ENCODE data around the gene CATSPER1.

CATSPER1 gene

GRCh38 chr11:66003291-66003690 lies 23.0 kb downstream of the CATSPER1 start:
- TF ChIP-seq HDGF (IDR thresholded peaks at IDR 0.05; ENCODE audit: borderline replicate concordance) (no peak), BHLHE40 (IDR thresholded peaks at IDR 0.05; ENCODE audit: borderline replicate concordance) (no peak), PKNOX1 (IDR thresholded peaks at IDR 0.05) (no peak), FOXK2 (IDR thresholded peaks at IDR 0.05) (no peak), ELF4 (IDR thresholded peaks at IDR 0.05) (no peak), TARDBP (IDR thresholded peaks at IDR 0.05) (no peak), ARNT (IDR thresholded peaks at IDR 0.05) (no peak), L3MBTL2 (conservative IDR thresholded peaks at IDR 0.05) (no peak), LEF1 (IDR thresholded peaks at IDR 0.05; ENCODE audit: borderline replicate concordance) (no peak), FOXM1 (IDR thresholded peaks at IDR 0.05; ENCODE audit: borderline replicate concordance) (no peak), SUZ12 (IDR thresholded peaks at IDR 0.05) (no peak), CTBP1 (IDR thresholded peaks at IDR 0.05; ENCODE audit: borderline replicate concordance) (no peak), ZNF384 (IDR thresholded peaks at IDR 0.05) (no peak), NFRKB (IDR thresholded peaks at IDR 0.05) (no peak), SP1 (IDR thresholded peaks at IDR 0.05) (no peak)
- ChIA-PET POLR2A (interaction anchor here (1.2 to 1.5 kb wide), 4 partner anchors 19 to 65 kb away, joined by 4 to 8 read pairs (median 6); no protein-coding TSS in a partner anchor), CTCF (no interaction called here)
- DNase-seq (ENCODE audit: extremely low spot score) = no peak

- POLR2A ChIA-PET = interaction anchor here (0.6 to 1.5 kb wide), 14 partner anchors 12 to 388 kb away, joined by 3 to 9 read pairs (median 4); partner anchors contain the start of genes CCDC85B, FIBP, MUS81 and PCNX3
- DNase-seq (ENCODE audit: extremely low spot score) = no peak
- TF ChIP-seq SP1 (IDR thresholded peaks at IDR 0.05) (no peak), ZNF384 (IDR thresholded peaks at IDR 0.05) (no peak), ELF4 (IDR thresholded peaks at IDR 0.05) (no peak), FOXK2 (IDR thresholded peaks at IDR 0.05) (no peak), TARDBP (IDR thresholded peaks at IDR 0.05) (no peak), NFRKB (IDR thresholded peaks at IDR 0.05) (no peak)
- CTCF ChIA-PET = interaction anchor here (1.0 kb wide), 1 partner anchor 143 kb away, joined by 3 read pairs; no protein-coding TSS in a partner anchor
Measured at GRCh38 chr11:66002648-66003225, 23.5 kb downstream of the CATSPER1 start.

GRCh38 chr11:66001942-66002647 lies 24.2 kb downstream of the CATSPER1 start, which contains the start of the genes BANF1 and EIF1AD:
BANF1 (plus strand) TSS chr11:66002503; CDS start chr11:66003251, 748 bp downstream.
EIF1AD (minus strand) TSS chr11:66002157; CDS start chr11:66000389, 1,768 bp downstream.
- no peak for TF ChIP-seq FOXM1 (IDR thresholded peaks at IDR 0.05; ENCODE audit: borderline replicate concordance)
- TF ChIP-seq L3MBTL2 (conservative IDR thresholded peaks at IDR 0.05) = peak; percentile 86
- TF ChIP-seq ELF4 (IDR thresholded peaks at IDR 0.05) = peak; percentile 90
- TF ChIP-seq ARNT (IDR thresholded peaks at IDR 0.05) = 0 out of 2 replicates have a peak, but pooled peaks have one; percentile 43
- TF ChIP-seq SP1 (IDR thresholded peaks at IDR 0.05) = no peak
- TF ChIP-seq LEF1 (IDR thresholded peaks at IDR 0.05; ENCODE audit: borderline replicate concordance) = no peak
- no peak for TF ChIP-seq FOXA1 (IDR thresholded peaks at IDR 0.05)
- TF ChIP-seq PKNOX1 (IDR thresholded peaks at IDR 0.05) = peak; percentile 73
- no peak for TF ChIP-seq HDGF (IDR thresholded peaks at IDR 0.05; ENCODE audit: borderline replicate concordance)
- peak; percentile 94 for TF ChIP-seq CTBP1 (IDR thresholded peaks at IDR 0.05; ENCODE audit: borderline replicate concordance)
- TF ChIP-seq FOXK2 (IDR thresholded peaks at IDR 0.05) = peak; percentile 49; the same call in 1 of the 2 replicates
- POLR2A ChIA-PET = interaction anchor here (0.6 to 1.5 kb wide), 14 partner anchors 11 to 387 kb away, joined by 3 to 9 read pairs (median 4); partner anchors contain the start of genes CCDC85B, FIBP, MUS81 and PCNX3
- DNase-seq (ENCODE audit: extremely low spot score) = peak; percentile 88
- CTCF ChIA-PET = interaction anchor here (1.0 kb wide), 1 partner anchor 142 kb away, joined by 3 read pairs; no protein-coding TSS in a partner anchor

GRCh38 chr11:65997286-65997685 lies 29.0 kb downstream of the CATSPER1 start:
- ChIA-PET CTCF (no interaction called here), POLR2A (no interaction called here)
- DNase-seq (ENCODE audit: extremely low spot score) = no peak
- TF ChIP-seq ELF4 (IDR thresholded peaks at IDR 0.05) = no peak
- TF ChIP-seq FOXA1 (IDR thresholded peaks at IDR 0.05) = no peak
- TF ChIP-seq BHLHE40 (IDR thresholded peaks at IDR 0.05; ENCODE audit: borderline replicate concordance) = no peak
- no peak for TF ChIP-seq SUZ12 (IDR thresholded peaks at IDR 0.05)
- TF ChIP-seq PKNOX1 (IDR thresholded peaks at IDR 0.05) = no peak
- TF ChIP-seq HDGF (IDR thresholded peaks at IDR 0.05; ENCODE audit: borderline replicate concordance) = no peak
- no peak for TF ChIP-seq LEF1 (IDR thresholded peaks at IDR 0.05; ENCODE audit: borderline replicate concordance)
- TF ChIP-seq ARNT (IDR thresholded peaks at IDR 0.05) = no peak
- no peak for TF ChIP-seq L3MBTL2 (conservative IDR thresholded peaks at IDR 0.05)
- TF ChIP-seq NFRKB (IDR thresholded peaks at IDR 0.05) = no peak
- TF ChIP-seq FOXM1 (IDR thresholded peaks at IDR 0.05; ENCODE audit: borderline replicate concordance) = no peak
- no peak for TF ChIP-seq CTBP1 (IDR thresholded peaks at IDR 0.05; ENCODE audit: borderline replicate concordance)
- no peak for TF ChIP-seq FOXK2 (IDR thresholded peaks at IDR 0.05)
- no peak for TF ChIP-seq TARDBP (IDR thresholded peaks at IDR 0.05)
- no peak for TF ChIP-seq SP1 (IDR thresholded peaks at IDR 0.05)
- TF ChIP-seq ZNF384 (IDR thresholded peaks at IDR 0.05) = no peak

GRCh38 chr11:65992056-65992455 lies 34.2 kb downstream of the CATSPER1 start:
- DNase-seq (ENCODE audit: extremely low spot score) = no peak
- POLR2A ChIA-PET = no interaction called here
- CTCF ChIA-PET = interaction anchor here (0.9 to 1.8 kb wide), 4 partner anchors 30 to 281 kb away, joined by 3 to 4 read pairs (median 4); partner anchors contain the start of genes KAT5 and MUS81
- TF ChIP-seq ARNT (IDR thresholded peaks at IDR 0.05) (no peak), FOXM1 (IDR thresholded peaks at IDR 0.05; ENCODE audit: borderline replicate concordance) (no peak), PKNOX1 (IDR thresholded peaks at IDR 0.05) (no peak), NFRKB (IDR thresholded peaks at IDR 0.05) (no peak), HDGF (IDR thresholded peaks at IDR 0.05; ENCODE audit: borderline replicate concordance) (no peak), CTBP1 (IDR thresholded peaks at IDR 0.05; ENCODE audit: borderline replicate concordance) (no peak)

Measured in HEK293T (cell line).